GM12873 (cell line): ENCODE results near the gene LCP2.

Experiments
- TF ChIP-seq, protein P1 (sequence below): IDR thresholded peaks from 2 replicates; pipeline ENCODE4 v1.5.1; 2012; ENCODE audit warnings: low read depth, mild to moderate bottlenecking, moderate library complexity, low read length, control low read depth; ENCODE audit not compliant: insufficient read depth; ENCODE audit errors: missing control alignments

Gene LCP2

GRCh38 chr5:170330568-170331054 is 33.0 kb upstream of the LCP2 start:
- TF ChIP-seq, protein P1, sequence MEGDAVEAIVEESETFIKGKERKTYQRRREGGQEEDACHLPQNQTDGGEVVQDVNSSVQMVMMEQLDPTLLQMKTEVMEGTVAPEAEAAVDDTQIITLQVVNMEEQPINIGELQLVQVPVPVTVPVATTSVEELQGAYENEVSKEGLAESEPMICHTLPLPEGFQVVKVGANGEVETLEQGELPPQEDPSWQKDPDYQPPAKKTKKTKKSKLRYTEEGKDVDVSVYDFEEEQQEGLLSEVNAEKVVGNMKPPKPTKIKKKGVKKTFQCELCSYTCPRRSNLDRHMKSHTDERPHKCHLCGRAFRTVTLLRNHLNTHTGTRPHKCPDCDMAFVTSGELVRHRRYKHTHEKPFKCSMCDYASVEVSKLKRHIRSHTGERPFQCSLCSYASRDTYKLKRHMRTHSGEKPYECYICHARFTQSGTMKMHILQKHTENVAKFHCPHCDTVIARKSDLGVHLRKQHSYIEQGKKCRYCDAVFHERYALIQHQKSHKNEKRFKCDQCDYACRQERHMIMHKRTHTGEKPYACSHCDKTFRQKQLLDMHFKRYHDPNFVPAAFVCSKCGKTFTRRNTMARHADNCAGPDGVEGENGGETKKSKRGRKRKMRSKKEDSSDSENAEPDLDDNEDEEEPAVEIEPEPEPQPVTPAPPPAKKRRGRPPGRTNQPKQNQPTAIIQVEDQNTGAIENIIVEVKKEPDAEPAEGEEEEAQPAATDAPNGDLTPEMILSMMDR, result no peak

DNA sequence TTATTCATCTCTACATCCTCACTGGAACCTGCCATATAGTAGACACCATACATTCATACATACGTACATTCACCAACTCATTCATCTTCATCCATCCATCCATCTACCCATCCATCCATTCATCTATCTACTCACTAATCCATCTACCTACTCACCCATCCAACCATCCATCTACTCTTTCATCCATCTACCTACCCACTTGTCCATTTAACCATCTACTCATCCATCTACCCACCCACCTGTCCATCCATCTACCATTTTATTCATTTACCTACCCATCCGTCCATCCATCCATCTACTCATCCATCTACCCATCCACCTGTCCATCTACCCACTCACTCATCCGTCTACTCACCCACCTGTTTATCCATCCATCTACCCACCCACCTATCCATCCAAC is 31.9 kb upstream of the LCP2 start:
- TF ChIP-seq, protein P1, result no peak

DNA sequence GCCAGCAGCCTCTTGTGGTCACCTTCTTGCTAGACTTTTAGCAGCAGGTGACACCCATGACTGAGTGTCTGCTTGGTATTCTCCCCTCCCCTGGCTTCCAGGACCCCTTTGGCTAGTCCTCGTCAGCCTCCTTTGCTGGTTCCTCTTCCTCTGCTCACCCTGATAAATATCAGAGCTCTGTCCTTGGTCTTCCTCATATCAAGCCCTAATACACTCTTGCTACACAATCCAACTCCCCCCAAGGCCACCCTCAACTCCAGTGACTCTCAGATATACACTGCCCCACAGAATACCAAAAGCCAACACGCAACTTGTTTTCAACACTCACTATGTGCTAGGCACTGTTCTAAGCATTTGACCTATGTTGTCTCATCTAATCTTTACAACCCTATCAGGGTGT is 30.3 kb upstream of the LCP2 start:
- TF ChIP-seq, protein P1, result no peak

DNA sequence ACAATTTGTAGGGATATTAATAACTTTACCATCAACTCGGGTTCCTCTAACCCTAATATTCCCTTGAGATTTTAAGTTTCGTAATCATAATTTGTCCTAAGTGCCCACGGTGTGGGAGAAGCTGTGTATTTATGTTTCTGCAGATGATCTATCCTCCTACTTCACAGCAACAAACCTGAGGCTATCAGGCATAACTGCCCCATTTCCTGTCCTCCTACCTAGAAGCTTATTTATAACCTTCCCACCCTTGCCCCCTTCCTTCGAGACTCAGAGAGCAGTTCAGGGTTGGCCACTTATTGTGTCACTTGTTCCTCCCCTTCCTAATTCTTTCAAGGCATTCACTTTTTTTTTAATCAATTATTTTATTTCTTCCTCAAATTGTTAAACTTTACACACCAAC is 29.6 kb upstream of the LCP2 start:
- TF ChIP-seq, protein P1, result no peak

GRCh38 chr5:170319301-170319700 is 21.7 kb upstream of the LCP2 start:
- TF ChIP-seq, protein P1, result no peak

DNA sequence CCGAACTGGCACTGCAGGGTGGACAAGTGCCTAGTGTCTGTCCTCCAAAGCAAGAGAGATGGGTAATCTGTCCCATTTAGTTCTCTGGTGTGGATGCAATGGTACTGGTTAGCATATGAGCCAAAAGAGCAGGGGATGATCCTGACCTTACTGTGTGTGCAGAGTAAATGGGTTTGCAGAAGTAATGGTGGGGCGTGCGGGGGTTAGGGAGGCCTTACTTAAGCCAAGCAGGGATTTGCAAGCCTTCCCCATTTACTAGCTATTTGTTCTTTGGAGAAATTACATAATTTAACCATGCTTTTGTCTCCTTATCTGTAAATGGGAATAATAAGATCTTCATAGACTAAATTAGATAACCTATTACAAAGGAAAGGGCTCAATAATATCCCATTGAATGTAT is 19.9 kb upstream of the LCP2 start:
- TF ChIP-seq, protein P1, result no peak

DNA sequence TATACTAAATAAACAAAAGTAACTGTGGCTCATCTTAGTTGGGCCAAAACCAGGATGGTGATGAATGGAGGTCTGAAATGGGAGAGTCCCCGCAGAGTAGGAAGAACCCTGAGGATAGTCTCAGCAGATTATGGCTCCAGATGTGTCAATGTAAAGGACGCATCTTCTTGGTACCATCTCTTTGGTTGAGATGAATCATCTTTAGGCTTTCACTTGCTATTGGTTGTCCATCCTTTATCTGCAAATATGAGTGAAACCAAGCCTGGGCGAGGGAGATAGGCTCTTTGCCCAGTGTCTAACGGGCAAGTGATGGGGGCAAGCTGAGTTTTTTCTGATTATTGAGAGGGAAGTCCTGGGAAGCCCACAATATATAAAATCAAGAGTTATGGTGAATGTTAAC is 19.4 kb upstream of the LCP2 start:
- TF ChIP-seq, protein P1, result no peak
